SU-DHL-6 (cell line): ENCODE results near the gene CYSRT1.

ENCODE experiments used
- CTCF ChIP-seq: fragments of 200-600 bp; sonication (generic); IDR thresholded peaks from one replicate; pipeline ENCODE4 v1.5.1; 2017; ENCODE audit warnings: antibody characterized with exemption, mild to moderate bottlenecking, low read length, moderate library complexity; ENCODE audit not compliant: insufficient read depth, poor library complexity, severe bottlenecking
- EZH2phosphoT487 ChIP-seq: fragments of 200-600 bp; sonication (generic), shearing (Covaris generic); conservative IDR thresholded peaks from 2 replicates; pipeline ENCODE4 v1.6.1; 2018; ENCODE audit warnings: mild to moderate bottlenecking, antibody characterized with exemption, low read length, moderate library complexity, mixed read lengths

DNA sequence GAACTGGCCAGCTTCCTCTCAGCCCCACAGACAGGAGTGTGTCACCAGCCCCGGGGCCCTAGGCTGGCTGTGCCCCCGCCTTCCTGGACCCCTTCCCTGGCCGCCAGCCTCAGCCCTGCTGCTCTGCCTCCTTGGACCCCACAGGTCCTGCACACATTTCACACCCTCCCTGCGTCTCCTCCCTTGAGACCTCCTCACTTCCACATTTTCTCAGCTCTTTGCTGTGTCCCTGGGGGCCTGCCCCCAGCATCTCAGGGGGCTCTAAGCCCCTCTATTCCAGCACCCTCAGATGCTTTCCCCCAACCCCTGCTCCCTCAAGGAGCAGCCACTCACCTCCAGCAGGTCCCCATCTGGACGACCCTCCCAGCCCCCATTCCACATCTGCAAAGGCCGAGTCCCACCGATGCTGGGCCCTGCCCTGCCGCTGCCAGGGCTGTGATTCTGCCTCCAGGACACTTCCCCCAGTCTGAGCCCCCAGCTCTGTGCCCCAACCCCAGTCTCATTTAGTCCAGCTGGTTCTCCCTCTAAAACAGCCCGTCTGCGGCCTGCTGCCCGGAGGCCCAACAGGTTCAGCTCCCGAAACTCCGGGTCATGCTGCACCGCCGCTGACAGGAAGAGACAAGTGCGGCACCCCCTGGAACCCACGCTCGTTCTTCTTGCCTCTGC, 9.9 kb downstream of the CYSRT1 start:
- no peak for TF ChIP-seq CTCF
- no peak for TF ChIP-seq EZH2phosphoT487
